Measurements from ENCODE around the gene TBCC. TPM values are rescaled to one million over a fixed set of nuclear protein-coding genes. Genes with fewer than 3 reads are reported as not detected.
A peak's percentile ranks its signal among the peaks of the same experiment; 100 is the strongest.
"Not testable (repeated sequence)": the region's sequence is repeated elsewhere in the genome, so short reads cannot be mapped to it uniquely, and the experiment has no call there.

Gene TBCC
- polyA plus RNA-seq, 3 donors from 2014 or later = 109 to 140 (median 134) TPM

- Mint-ChIP-seq H3K4me3 (no peak overlapping the region), H3K27me3 (ENCODE audit: low read depth in 3 of 3) (peaks cover 0 to 1% (median 0%) of the 10 kb centered on the region in 3 donors), H3K36me3 (no peaks in the 10 kb centered on the region), H3K27ac (no peak overlapping the region), H3K9me3 (no peaks in the 10 kb centered on the region), H3K4me1 (no peaks in the 10 kb centered on the region)
- no peak for DNase-seq
These were observed 31.7 kb downstream of the TBCC start for GRCh38 chr6:42714098-42714761.

GRCh38 chr6:42711930-42712329, 34.0 kb downstream of the TBCC start:
- no peaks in the 10 kb centered on the region for H3K4me1 Mint-ChIP-seq
- H3K9me3 Mint-ChIP-seq = no peaks in the 10 kb centered on the region
- H3K4me3 Mint-ChIP-seq = no peak overlapping the region
- H3K27ac Mint-ChIP-seq = peak overlapping the region in 1 of 6 donors; percentile 63
- H3K36me3 Mint-ChIP-seq = no peaks in the 10 kb centered on the region
- H3K27me3 Mint-ChIP-seq (ENCODE audit: low read depth in 3 of 3) = peaks cover 0 to 2% (median 0%) of the 10 kb centered on the region in 3 donors
- no peak for DNase-seq

GRCh38 chr6:42710316-42710715, 35.6 kb downstream of the TBCC start:
- Mint-ChIP-seq H3K27me3 (ENCODE audit: low read depth in 3 of 3) (peaks cover 0 to 3% (median 0%) of the 10 kb centered on the region in 3 donors), H3K4me1 (no peaks in the 10 kb centered on the region), H3K27ac (no peak overlapping the region), H3K9me3 (no peaks in the 10 kb centered on the region), H3K36me3 (no peaks in the 10 kb centered on the region), H3K4me3 (no peak overlapping the region)
- DNase-seq = no peak

GRCh38 chr6:42709871-42710270, 36.0 kb downstream of the TBCC start:
- no peak for DNase-seq
- H3K27ac Mint-ChIP-seq = no peak overlapping the region
- H3K9me3 Mint-ChIP-seq = no peaks in the 10 kb centered on the region
- no peak overlapping the region for H3K4me3 Mint-ChIP-seq
- peaks cover 0 to 3% (median 0%) of the 10 kb centered on the region in 3 donors for H3K27me3 Mint-ChIP-seq (ENCODE audit: low read depth in 3 of 3)
- H3K36me3 Mint-ChIP-seq = no peaks in the 10 kb centered on the region
- no peaks in the 10 kb centered on the region for H3K4me1 Mint-ChIP-seq

GRCh38 chr6:42708096-42708495, 37.8 kb downstream of the TBCC start:
- no peak for DNase-seq
- peaks cover 0 to 3% (median 0%) of the 10 kb centered on the region in 3 donors for H3K27me3 Mint-ChIP-seq (ENCODE audit: low read depth in 3 of 3)
- no peak overlapping the region for H3K27ac Mint-ChIP-seq
- no peak overlapping the region for H3K4me3 Mint-ChIP-seq
- no peaks in the 10 kb centered on the region for H3K36me3 Mint-ChIP-seq
- no peaks in the 10 kb centered on the region for H3K9me3 Mint-ChIP-seq
- H3K4me1 Mint-ChIP-seq = no peaks in the 10 kb centered on the region

GRCh38 chr6:42707595-42707994, 38.3 kb downstream of the TBCC start:
- Mint-ChIP-seq H3K4me1 (no peaks in the 10 kb centered on the region), H3K9me3 (no peaks in the 10 kb centered on the region), H3K4me3 (no peak overlapping the region), H3K36me3 (no peaks in the 10 kb centered on the region), H3K27ac (no peak overlapping the region), H3K27me3 (ENCODE audit: low read depth in 3 of 3) (peaks cover 0 to 3% (median 0%) of the 10 kb centered on the region in 3 donors)
- DNase-seq = no peak

GRCh38 chr6:42704937-42705374, 40.9 kb downstream of the TBCC start:
- Mint-ChIP-seq H3K9me3 (no peaks in the 10 kb centered on the region), H3K4me1 (peaks cover 0 to 4% of the 10 kb centered on the region in 2 donors), H3K27ac (no peak overlapping the region), H3K27me3 (ENCODE audit: low read depth in 3 of 3) (peaks cover 0 to 3% (median 0%) of the 10 kb centered on the region in 3 donors), H3K4me3 (no peak overlapping the region), H3K36me3 (no peaks in the 10 kb centered on the region)
- DNase-seq = no peak

- Mint-ChIP-seq H3K27ac (no peak overlapping the region), H3K4me3 (no peak overlapping the region), H3K36me3 (no peaks in the 10 kb centered on the region), H3K9me3 (no peaks in the 10 kb centered on the region), H3K4me1 (peaks cover 0 to 4% of the 10 kb centered on the region in 2 donors), H3K27me3 (ENCODE audit: low read depth in 3 of 3) (peaks cover 0 to 3% (median 0%) of the 10 kb centered on the region in 3 donors)
- no peak for DNase-seq
These were observed 41.5 kb downstream of the TBCC start for GRCh38 chr6:42704251-42704936.

GRCh38 chr6:42702786-42703185, 43.1 kb downstream of the TBCC start:
- H3K27me3 Mint-ChIP-seq (ENCODE audit: low read depth in 3 of 3); DNase-seq; H3K27ac Mint-ChIP-seq; H3K4me1 Mint-ChIP-seq; H3K4me3 Mint-ChIP-seq; H3K9me3 Mint-ChIP-seq; H3K36me3 Mint-ChIP-seq: not testable (repeated sequence)

- Mint-ChIP-seq H3K4me3 (no peak overlapping the region), H3K27ac (peak overlapping the region in 1 of 6 donors; percentile 7), H3K36me3 (no peaks in the 10 kb centered on the region), H3K9me3 (no peaks in the 10 kb centered on the region), H3K27me3 (ENCODE audit: low read depth in 3 of 3) (peaks cover 0 to 1% (median 0%) of the 10 kb centered on the region in 3 donors), H3K4me1 (peaks cover 0 to 4% of the 10 kb centered on the region in 2 donors)
- no peak for DNase-seq
These were observed 43.7 kb downstream of the TBCC start for GRCh38 chr6:42702200-42702599.

- no peak for DNase-seq
- peaks cover 0 to 5% (median 0%) of the 10 kb centered on the region in 3 donors for H3K27me3 Mint-ChIP-seq (ENCODE audit: low read depth in 3 of 3)
- H3K27ac Mint-ChIP-seq = peak overlapping the region in 1 of 6 donors; percentile 16
- peaks cover 19 to 23% of the 10 kb centered on the region in 2 donors for H3K4me1 Mint-ChIP-seq
- H3K9me3 Mint-ChIP-seq = no peaks in the 10 kb centered on the region
- peaks cover 3 to 12% (median 6%) of the 10 kb centered on the region in 3 donors for H3K36me3 Mint-ChIP-seq
- H3K4me3 Mint-ChIP-seq = no peak overlapping the region
These were observed 47.7 kb downstream of the TBCC start for GRCh38 chr6:42698217-42698616.

- Mint-ChIP-seq H3K27ac (peak overlapping the region in 1 of 6 donors; percentile 31), H3K4me3 (no peak overlapping the region), H3K4me1 (peaks cover 27 to 28% of the 10 kb centered on the region in 2 donors), H3K27me3 (ENCODE audit: low read depth in 3 of 3) (peaks cover 0 to 5% (median 0%) of the 10 kb centered on the region in 3 donors), H3K9me3 (no peaks in the 10 kb centered on the region), H3K36me3 (peaks cover 5 to 16% (median 15%) of the 10 kb centered on the region in 3 donors)
- DNase-seq = no peak
These were observed 48.6 kb downstream of the TBCC start for GRCh38 chr6:42697268-42697655.

- peaks cover 5 to 17% (median 16%) of the 10 kb centered on the region in 3 donors for H3K36me3 Mint-ChIP-seq
- H3K4me3 Mint-ChIP-seq = no peak overlapping the region
- H3K27ac Mint-ChIP-seq = peak overlapping the region in 5 of 6 donors; percentile 7 to 54 (median 25)
These were observed 49.2 kb downstream of the TBCC start for GRCh38 chr6:42696526-42697267.

GRCh38 chr6:42694586-42694985, 51.3 kb downstream of the TBCC start:
- Mint-ChIP-seq H3K4me3 (no peak overlapping the region), H3K27ac (peak overlapping the region; percentile 67 to 90 (median 82)), H3K9me3 (no peaks in the 10 kb centered on the region), H3K27me3 (ENCODE audit: low read depth in 3 of 3) (peaks cover 0 to 5% (median 0%) of the 10 kb centered on the region in 3 donors), H3K36me3 (peaks cover 8 to 30% (median 16%) of the 10 kb centered on the region in 3 donors), H3K4me1 (peaks cover 26 to 31% of the 10 kb centered on the region in 2 donors)
- DNase-seq = no peak

More at GRCh38 chr6:42696526-42697267, 49.2 kb downstream of the TBCC start:
- Mint-ChIP-seq H3K27me3 (ENCODE audit: low read depth in 3 of 3) (peaks cover 0 to 5% (median 0%) of the 10 kb centered on the region in 3 donors), H3K4me1 (peaks cover 26 to 31% of the 10 kb centered on the region in 2 donors), H3K9me3 (no peaks in the 10 kb centered on the region)
- no peak for DNase-seq

Measured in immature natural killer cell (primary cell).